ENCODE results near the gene KRTAP10-4.

- TF ChIP-seq CTCF (IDR thresholded peaks at IDR 0.05): no peak
- TF ChIP-seq POLR2A (IDR thresholded peaks at IDR 0.05): no peak
Observed at GRCh38 chr21:44594406-44594916, 20.9 kb downstream of the KRTAP10-4 start.
